TTC549 (cell line): ENCODE results near the gene ISOC2.
"Not testable (repeated sequence)": the region's sequence is repeated elsewhere in the genome, so short reads cannot be mapped to it uniquely, and the experiment has no call there.

Source experiments
- FAIRE-seq: peaks from 2 replicates; lab custom pipeline; 2012; peaks lifted over from hg19 to GRCh38; lab: Jason Lieb, UNC

The ISOC2 gene

GRCh38 chr19:55461259-55461973 lies at the start of gene ISOC2:
Gene ISOC2 (minus strand): TSS chr19:55461642. CDS start chr19:55456486, 5,156 bp downstream.
- FAIRE-seq: peak; percentile 97

- no peak for FAIRE-seq
Observed at GRCh38 chr19:55508120-55508519, 46.7 kb upstream of the ISOC2 start.

GRCh38 chr19:55504981-55505380 lies 43.5 kb upstream of the ISOC2 start:
- no peak for FAIRE-seq

- FAIRE-seq: no peak
Observed at GRCh38 chr19:55504252-55504603, 42.8 kb upstream of the ISOC2 start.

GRCh38 chr19:55503502-55504251 lies 42.2 kb upstream of the ISOC2 start:
- peak; percentile 34 for FAIRE-seq

- no peak for FAIRE-seq
Observed at GRCh38 chr19:55503157-55503501, 41.7 kb upstream of the ISOC2 start.

- no peak for FAIRE-seq
Observed at GRCh38 chr19:55502197-55502952, 40.9 kb upstream of the ISOC2 start.

- FAIRE-seq: no peak
Observed at GRCh38 chr19:55500368-55500952, 39.0 kb upstream of the ISOC2 start.

- no peak for FAIRE-seq
Observed at GRCh38 chr19:55498246-55498840, 36.9 kb upstream of the ISOC2 start.

GRCh38 chr19:55497763-55498162 lies 36.3 kb upstream of the ISOC2 start:
- FAIRE-seq: no peak

GRCh38 chr19:55496820-55497219 lies 35.4 kb upstream of the ISOC2 start:
- FAIRE-seq: not testable (repeated sequence)

- no peak for FAIRE-seq
Observed at GRCh38 chr19:55495646-55496349, 34.4 kb upstream of the ISOC2 start.

GRCh38 chr19:55494172-55494761 lies 32.8 kb upstream of the ISOC2 start:
- no peak for FAIRE-seq

- FAIRE-seq: no peak
Observed at GRCh38 chr19:55493645-55494171, 32.3 kb upstream of the ISOC2 start.

- no peak for FAIRE-seq
Observed at GRCh38 chr19:55493052-55493644, 31.7 kb upstream of the ISOC2 start.

- FAIRE-seq: no peak
Observed at GRCh38 chr19:55492362-55492944, 31.0 kb upstream of the ISOC2 start.

GRCh38 chr19:55491546-55492360 lies 30.3 kb upstream of the ISOC2 start:
- FAIRE-seq: no peak

- no peak for FAIRE-seq
Observed at GRCh38 chr19:55490478-55491432, 29.3 kb upstream of the ISOC2 start.
